ENCODE data around the gene PAK1. TPM values are rescaled to one million over a fixed set of nuclear protein-coding genes. Genes with fewer than 3 reads are reported as not detected.

PAK1 gene
- polyA plus RNA-seq, 1 donor (not counting 4 experiments of a cell fraction or from before 2014, with no cell fraction given), result 78.2 TPM

- dilution Hi-C loops (cut with MboI; ENCODE audit: extremely low pct_ligation_motif_present, low sequenced_read_pairs), result no loop called here
- Histone ChIP-seq H2AFZ (ENCODE audit: control insufficient read depth, low read length) (no peak overlapping the region), H3K9me1 (ENCODE audit: control insufficient read depth, extremely low read depth, insufficient read depth, low read length) (no peaks in the 10 kb centered on the region), H3K9me3 (ENCODE audit: control insufficient read depth, low read depth, low read length) (no peaks in the 10 kb centered on the region), H3K4me1 (ENCODE audit: control insufficient read depth, extremely low read depth, insufficient read depth, low read length) (peaks cover 9% of the 10 kb centered on the region), H3K9ac (ENCODE audit: control insufficient read depth, extremely low read depth, insufficient read depth, low read length) (no peak overlapping the region), H4K20me1 (ENCODE audit: control insufficient read depth, extremely low read depth, insufficient read depth, low read length) (no peaks in the 10 kb centered on the region), H3K79me2 (ENCODE audit: control insufficient read depth, insufficient read depth, low read length) (no peaks in the 10 kb centered on the region), H3K4me2 (ENCODE audit: control insufficient read depth, extremely low read depth, insufficient read depth, low read depth, low read length) (no peak overlapping the region), H3K27ac (ENCODE audit: control insufficient read depth, insufficient read depth, low read length) (no peak overlapping the region), H3K27me3 (ENCODE audit: control insufficient read depth, extremely low read depth, insufficient read depth, low read length) (no peaks in the 10 kb centered on the region), H3K4me3 (ENCODE audit: control insufficient read depth in 2 of 3, extremely low read depth in 1 of 3, insufficient read depth in 2 of 3, low read depth in 1 of 3, low read length in 3 of 3) (no peak overlapping the region), H3K36me3 (ENCODE audit: control insufficient read depth in 2 of 2, extremely low read depth in 1 of 2, insufficient read depth in 2 of 2, low read length in 2 of 2) (no peaks in the 10 kb centered on the region)
- no peak for TF ChIP-seq CTCF (optimal IDR thresholded peaks at IDR 0.05 in 1 of 3, IDR thresholded peaks at IDR 0.05 in 1 of 3, conservative IDR thresholded peaks at IDR 0.05 in 1 of 3; ENCODE audit: extremely low read depth in 1 of 3, insufficient read depth in 2 of 3, low read length in 3 of 3)
- no peak for TF ChIP-seq EZH2 (IDR thresholded peaks at IDR 0.05; ENCODE audit: low read length)
- no peak for FAIRE-seq
- no peak for DNase-seq (ENCODE audit: low read depth, low spot score)
These were observed 197.6 kb downstream of the PAK1 start for GRCh38 chr11:77276271-77276670.

Other genes with a start within 250 kb of the PAK1 start
- gene GDPD4, start 172.4 kb downstream of the PAK1 start, polyA plus RNA-seq, result not detected in 3 replicates
- gene AQP11, start 115.9 kb upstream of the PAK1 start, polyA plus RNA-seq, result 0.12 to 0.18 TPM (median 0.16 TPM) in 3 replicates
- 124 to 208 TPM (median 138 TPM) in 3 replicates for gene CLNS1A, start 163.7 kb upstream of the PAK1 start, polyA plus RNA-seq